GM12878 (cell line): ENCODE data around the gene CAPN14. TPM values are rescaled to one million over a fixed set of nuclear protein-coding genes. Genes with fewer than 3 reads are reported as not detected.
A peak's percentile ranks its signal among the peaks of the same experiment; 100 is the strongest.

Source experiments
- ATAC-seq: fragments of 200-7000 bp; cut with Tn5 transposase; 3 replicates; pipeline ENCODE4 v1.9.1; 2020; ENCODE audit warnings: mild to moderate bottlenecking, moderate library complexity
- BruUV-seq: library from RNA; stranded (reverse); fragments of 400-500 nt; replicated peaks from 2 replicates; lab custom pipeline; 2021; lab: Mats Ljungman, UMichigan
- CTCF ChIA-PET: fragments of 300-600 bp; sonication (Branson Sonifier 250); formaldehyde crosslinking; extraction: SDS; loops from one replicate; lab custom pipeline; 2021; ENCODE audit warnings: inconsistent platforms; lab: Yijun Ruan, JAX
- POLR2A ChIA-PET: fragments of 350-600 bp; formaldehyde crosslinking; extraction: SDS; loops from one replicate; lab custom pipeline; 2021; ENCODE audit warnings: inconsistent platforms; lab: Charles Lee
- RAD21 ChIA-PET: fragments of 300-600 bp; sonication (Branson Sonifier 250); formaldehyde crosslinking; loops from one replicate; lab custom pipeline; 2023; ENCODE audit warnings: antibody characterized with exemption; ENCODE audit not compliant: unreplicated experiment; lab: Charles Lee
- SMC1A ChIA-PET: fragments of 300-600 bp; sonication (Branson Sonifier 250); formaldehyde crosslinking; loops from one replicate; lab custom pipeline; 2023; ENCODE audit not compliant: unreplicated experiment, uncharacterized antibody; lab: Charles Lee
- DNase-seq: peaks from one replicate; pipeline ENCODE4 v3.0.0-alpha.2; 2011; ENCODE audit warnings: low read depth, low spot score
- FAIRE-seq: peaks from 3 replicates; lab custom pipeline; 2011; peaks lifted over from hg19 to GRCh38; lab: Jason Lieb, UNC
- H2AFZ ChIP-seq: 2 replicates; pipeline ENCODE4 v1.6.0; 2011; ENCODE audit warnings: low read depth, low read length, control low read depth; ENCODE audit not compliant: control insufficient read depth
- H3K27ac ChIP-seq: 2 replicates; pipeline ENCODE4 v1.5.1; 2011; ENCODE audit warnings: control low read depth; ENCODE audit not compliant: control insufficient read depth, insufficient read depth
- H3K27me3 ChIP-seq, 2 experiments: replicated peaks in 1 of 2; 2 replicates each; pipeline versions ENCODE4 v1.6.0 to v1.6.1; 2011; ENCODE audit warnings: low read length in 1 of 2; ENCODE audit not compliant: control insufficient read depth in 2 of 2, insufficient read depth in 2 of 2
- H3K36me3 ChIP-seq, 2 experiments: 2 replicates each; pipeline ENCODE4 v1.5.1; 2011; ENCODE audit warnings: low read length in 1 of 2; ENCODE audit not compliant: control insufficient read depth in 2 of 2, insufficient read depth in 2 of 2
- H3K4me1 ChIP-seq: 2 replicates; pipeline ENCODE4 v1.6.1; 2011; ENCODE audit warnings: mild to moderate bottlenecking, low read length, moderate library complexity, mixed read lengths; ENCODE audit not compliant: control insufficient read depth, insufficient read depth
- H3K4me2 ChIP-seq: 2 replicates; pipeline ENCODE4 v1.6.0; 2011; ENCODE audit warnings: control low read depth; ENCODE audit not compliant: control insufficient read depth, insufficient read depth
- H3K4me3 ChIP-seq: fragments of 200-600 bp; sonication (generic); 2 replicates; pipeline ENCODE4 v1.5.1; 2016
- H3K79me2 ChIP-seq: 2 replicates; pipeline ENCODE4 v1.6.0; 2011; ENCODE audit warnings: low read length; ENCODE audit not compliant: control insufficient read depth, insufficient read depth
- H3K9ac ChIP-seq: 2 replicates; pipeline ENCODE4 v1.8.0; 2011; ENCODE audit warnings: low read length, control low read depth, mixed read lengths; ENCODE audit not compliant: control insufficient read depth, insufficient read depth
- H3K9me3 ChIP-seq: replicated peaks from 3 replicates; pipeline ENCODE4 v1.5.1; 2011; ENCODE audit warnings: mild to moderate bottlenecking, low read length; ENCODE audit not compliant: control insufficient read depth, insufficient read depth
- H4K20me1 ChIP-seq: 2 replicates; pipeline ENCODE4 v1.6.0; 2011; ENCODE audit not compliant: control insufficient read depth, insufficient read depth
- POLR2AphosphoS5 ChIP-seq: IDR thresholded peaks from 2 replicates; pipeline ENCODE4 v1.6.1; 2011; ENCODE audit warnings: mild to moderate bottlenecking, low read length, inconsistent platforms
- SMAD5 ChIP-seq: IDR thresholded peaks from 2 replicates; pipeline ENCODE4 v1.6.1; 2016; ENCODE audit warnings: antibody characterized with exemption, low read depth
- SMC3 ChIP-seq: IDR thresholded peaks from 2 replicates; pipeline ENCODE4 v1.6.1; 2011; ENCODE audit warnings: low read length, improper control_type of control experiment, borderline replicate concordance
- WGBS: methylation state at CpG from one replicate; pipeline ENCODE4 v1.1.6; 2016; ENCODE audit warnings: low lambda C conversion rate; ENCODE audit not compliant: insufficient replicate concordance, insufficient coverage; ENCODE audit errors: missing lambda C conversion rate; 5-methylcytosine and 5-hydroxymethylcytosine counted together
- in situ Hi-C: fragments of 300-500 bp; cut with MboI; formaldehyde crosslinking; loops from 9 replicates; pipeline ENCODE4 v1.14.3; 2018; ENCODE audit warnings: mixed read lengths
- intact Hi-C: fragments of 100-400 bp; cut with micrococcal nuclease; formaldehyde crosslinking; loops from one replicate; pipeline ENCODE4 v1.14.2; 2022; ENCODE audit not compliant: unreplicated experiment
- polyA plus RNA-seq, 11 experiments: library from polyadenylated mRNA; depleted of rRNA in 4 of 11; unstranded in 6 of 11; stranded (reverse) in 5 of 11; fragments of >200 nt; fragmentation: Nextera tagmentation in 4 of 11; fragmentation: Illumina TruSeq in 1 of 11; extraction: Ambion mirVana in 4 of 11; extraction: Trizol in 1 of 11; gene quantifications; 1 replicate in 1 of 11; 2 replicates in 10 of 11; pipeline versions ENCODE4 v1.2.1 to v1.2.3, GENCODE V29; 2011 to 2016; ENCODE audit warnings: inconsistent platforms in 2 of 11, missing spikeins in 2 of 11, low read depth in 1 of 11
- total RNA-seq, 4 experiments: library from RNA; depleted of rRNA in 3 of 4; stranded (reverse); fragments of >200 nt in 3 of 4; fragmentation: Illumina TruSeq in 1 of 4; extraction: Trizol in 1 of 4; gene quantifications; 2 replicates each; pipeline versions ENCODE4 v1.2.1 to v1.2.3, GENCODE V29; 2013 to 2021
- TF ChIP-seq, protein P1 (sequence below), 3 experiments: IDR thresholded peaks in 2 of 3; conservative IDR thresholded peaks in 1 of 3; 2 replicates each; pipeline ENCODE4 v1.5.1; 2011; ENCODE audit warnings: low read depth in 3 of 3, low read length in 3 of 3, mild to moderate bottlenecking in 3 of 3, control low read depth in 2 of 3, moderate library complexity in 2 of 3, inconsistent platforms in 1 of 3, mixed read lengths in 1 of 3; ENCODE audit not compliant: control insufficient read depth in 2 of 3, insufficient read depth in 1 of 3; ENCODE audit errors: extremely low read depth in 1 of 3
- TF ChIP-seq, protein P2 (sequence below): fragments of 450-650 bp; formaldehyde crosslinking; IDR thresholded peaks from 2 replicates; pipeline ENCODE4 v1.5.0; 2022; ENCODE audit warnings: mild to moderate bottlenecking, missing genetic modification characterization

CAPN14 gene
- total and polyA plus RNA-seq, 10 of the 15 experiments (the other 5 are each of a cell fraction or from before 2014, with no cell fraction given): 0.08 to 1.5 (median 1.1) TPM

- peak overlapping the region; percentile 66; the same call in 1 of the 2 replicates for H3K4me2 ChIP-seq
- no peak for FAIRE-seq
- no peak overlapping the region for H3K27ac ChIP-seq
- intact Hi-C loops (loop anchor here (5.0 kb wide), 2 partner anchors 73 to 87 kb away; no protein-coding TSS in a partner anchor), in situ Hi-C loops (no loop called here)
- DNase-seq: no peak
- peaks cover 50% of the 10 kb centered on the region for H3K4me1 ChIP-seq
- ChIA-PET SMC1A (interaction anchor here (0.6 to 3.9 kb wide), 11 partner anchors 10 to 545 kb away, joined by 3 to 19 read pairs (median 4); no protein-coding TSS in a partner anchor), CTCF (interaction anchor here (0.8 to 9.5 kb wide), 5 partner anchors 19 to 128 kb away, joined by 3 to 68 read pairs (median 9); partner anchors contain the start of gene EHD3), POLR2A (no interaction called here), RAD21 (interaction anchor here (1.0 to 1.7 kb wide), 2 partner anchors 27 to 51 kb away, joined by 3 to 5 read pairs; no protein-coding TSS in a partner anchor)
- no peak overlapping the region for H3K4me3 ChIP-seq
- H3K36me3 ChIP-seq: no peaks in the 10 kb centered on the region; a peak in 1 of 4 replicates
- BruUV-seq: no TSS peak
- H4K20me1 ChIP-seq: no peaks in the 10 kb centered on the region; the same call in 1 of the 2 replicates
- H3K9ac ChIP-seq: no peak overlapping the region
- no peak for ATAC-seq
- H2AFZ ChIP-seq: no peak overlapping the region
- no peaks in the 10 kb centered on the region for H3K27me3 ChIP-seq
- 45% methylated on average over 3 of the region's 3 CpGs for WGBS
- no peaks in the 10 kb centered on the region for H3K9me3 ChIP-seq
- H3K79me2 ChIP-seq: no peaks in the 10 kb centered on the region
- TF ChIP-seq SMAD5: no peak
- no peak for TF ChIP-seq POLR2AphosphoS5
- TF ChIP-seq SMC3: no peak
- TF ChIP-seq, protein P1, sequence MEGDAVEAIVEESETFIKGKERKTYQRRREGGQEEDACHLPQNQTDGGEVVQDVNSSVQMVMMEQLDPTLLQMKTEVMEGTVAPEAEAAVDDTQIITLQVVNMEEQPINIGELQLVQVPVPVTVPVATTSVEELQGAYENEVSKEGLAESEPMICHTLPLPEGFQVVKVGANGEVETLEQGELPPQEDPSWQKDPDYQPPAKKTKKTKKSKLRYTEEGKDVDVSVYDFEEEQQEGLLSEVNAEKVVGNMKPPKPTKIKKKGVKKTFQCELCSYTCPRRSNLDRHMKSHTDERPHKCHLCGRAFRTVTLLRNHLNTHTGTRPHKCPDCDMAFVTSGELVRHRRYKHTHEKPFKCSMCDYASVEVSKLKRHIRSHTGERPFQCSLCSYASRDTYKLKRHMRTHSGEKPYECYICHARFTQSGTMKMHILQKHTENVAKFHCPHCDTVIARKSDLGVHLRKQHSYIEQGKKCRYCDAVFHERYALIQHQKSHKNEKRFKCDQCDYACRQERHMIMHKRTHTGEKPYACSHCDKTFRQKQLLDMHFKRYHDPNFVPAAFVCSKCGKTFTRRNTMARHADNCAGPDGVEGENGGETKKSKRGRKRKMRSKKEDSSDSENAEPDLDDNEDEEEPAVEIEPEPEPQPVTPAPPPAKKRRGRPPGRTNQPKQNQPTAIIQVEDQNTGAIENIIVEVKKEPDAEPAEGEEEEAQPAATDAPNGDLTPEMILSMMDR (IDR thresholded peaks at IDR 0.05 in 2 of 3, conservative IDR thresholded peaks at IDR 0.05 in 1 of 3; ENCODE audit: control insufficient read depth in 2 of 3, extremely low read depth in 1 of 3, insufficient read depth in 1 of 3, low read depth in 3 of 3, low read length in 3 of 3): no peak
- TF ChIP-seq, protein P2, sequence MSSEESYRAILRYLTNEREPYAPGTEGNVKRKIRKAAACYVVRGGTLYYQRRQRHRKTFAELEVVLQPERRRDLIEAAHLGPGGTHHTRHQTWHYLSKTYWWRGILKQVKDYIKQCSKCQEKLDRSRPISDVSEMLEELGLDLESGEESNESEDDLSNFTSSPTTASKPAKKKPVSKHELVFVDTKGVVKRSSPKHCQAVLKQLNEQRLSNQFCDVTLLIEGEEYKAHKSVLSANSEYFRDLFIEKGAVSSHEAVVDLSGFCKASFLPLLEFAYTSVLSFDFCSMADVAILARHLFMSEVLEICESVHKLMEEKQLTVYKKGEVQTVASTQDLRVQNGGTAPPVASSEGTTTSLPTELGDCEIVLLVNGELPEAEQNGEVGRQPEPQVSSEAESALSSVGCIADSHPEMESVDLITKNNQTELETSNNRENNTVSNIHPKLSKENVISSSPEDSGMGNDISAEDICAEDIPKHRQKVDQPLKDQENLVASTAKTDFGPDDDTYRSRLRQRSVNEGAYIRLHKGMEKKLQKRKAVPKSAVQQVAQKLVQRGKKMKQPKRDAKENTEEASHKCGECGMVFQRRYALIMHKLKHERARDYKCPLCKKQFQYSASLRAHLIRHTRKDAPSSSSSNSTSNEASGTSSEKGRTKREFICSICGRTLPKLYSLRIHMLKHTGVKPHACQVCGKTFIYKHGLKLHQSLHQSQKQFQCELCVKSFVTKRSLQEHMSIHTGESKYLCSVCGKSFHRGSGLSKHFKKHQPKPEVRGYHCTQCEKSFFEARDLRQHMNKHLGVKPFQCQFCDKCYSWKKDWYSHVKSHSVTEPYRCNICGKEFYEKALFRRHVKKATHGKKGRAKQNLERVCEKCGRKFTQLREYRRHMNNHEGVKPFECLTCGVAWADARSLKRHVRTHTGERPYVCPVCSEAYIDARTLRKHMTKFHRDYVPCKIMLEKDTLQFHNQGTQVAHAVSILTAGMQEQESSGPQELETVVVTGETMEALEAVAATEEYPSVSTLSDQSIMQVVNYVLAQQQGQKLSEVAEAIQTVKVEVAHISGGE: no peak
Observed at GRCh38 chr2:31259075-31259474, 41.8 kb upstream of the CAPN14 start.
